Glutamatergic neuron (in vitro differentiated cells): ENCODE measurements around the gene PALLD. TPM values are rescaled to one million over a fixed set of nuclear protein-coding genes. Genes with fewer than 3 reads are reported as not detected.

Experiments used
- DNase-seq: peaks from one replicate; pipeline ENCODE4 v3.0.0; 2022
- H3K27ac Mint-ChIP-seq: one replicate; pipeline ENCODE4 v1.8.0; 2020; ENCODE audit warnings: mild to moderate bottlenecking, mixed read lengths, inconsistent platforms; ENCODE audit not compliant: unreplicated experiment
- H3K27me3 Mint-ChIP-seq: one replicate; pipeline ENCODE4 v1.8.0; 2020; ENCODE audit warnings: mild to moderate bottlenecking, moderate library complexity, mixed read lengths, inconsistent platforms; ENCODE audit not compliant: unreplicated experiment
- H3K36me3 Mint-ChIP-seq: one replicate; pipeline ENCODE4 v1.8.0; 2020; ENCODE audit warnings: mild to moderate bottlenecking, mixed read lengths, inconsistent platforms; ENCODE audit not compliant: unreplicated experiment
- H3K4me1 Mint-ChIP-seq: one replicate; pipeline ENCODE4 v1.8.0; 2020; ENCODE audit warnings: mild to moderate bottlenecking, low read depth, mixed read lengths, inconsistent platforms; ENCODE audit not compliant: unreplicated experiment
- H3K4me3 Mint-ChIP-seq: one replicate; pipeline ENCODE4 v1.8.0; 2020; ENCODE audit warnings: mild to moderate bottlenecking, mixed read lengths, inconsistent platforms; ENCODE audit not compliant: unreplicated experiment
- H3K9me3 Mint-ChIP-seq: one replicate; pipeline ENCODE4 v1.8.0; 2020; ENCODE audit warnings: mild to moderate bottlenecking, moderate library complexity, mixed read lengths, inconsistent platforms; ENCODE audit not compliant: unreplicated experiment
- CTCF ChIP-seq: fragments of 200-600 bp; sonication (generic); IDR thresholded peaks from one replicate; pipeline ENCODE4 v1.5.0; 2021; ENCODE audit not compliant: partially characterized antibody, unreplicated experiment
- total RNA-seq: library from RNA; stranded (reverse); fragmentation: NEBNext Ultra II Directional; extraction: Animal tissue kit (Norgen Biotek cat#: 25700); gene quantifications from one replicate; pipeline ENCODE4 v1.2.1, GENCODE V29; 2021; ENCODE audit not compliant: unreplicated experiment

The PALLD gene
- total RNA-seq, 1 donor from 2014 or later = 37.5 TPM

- H3K4me1 Mint-ChIP-seq = peaks cover 2% of the 10 kb centered on the region
- no peak overlapping the region for H3K27ac Mint-ChIP-seq
- peaks cover 3% of the 10 kb centered on the region for H3K36me3 Mint-ChIP-seq
- no peaks in the 10 kb centered on the region for H3K9me3 Mint-ChIP-seq
- DNase-seq = no peak
- no peaks in the 10 kb centered on the region for H3K27me3 Mint-ChIP-seq
- no peak overlapping the region for H3K4me3 Mint-ChIP-seq
- TF ChIP-seq CTCF = no peak
Observed at GRCh38 chr4:168857009-168857408, 360.2 kb downstream of the PALLD start.

- TF ChIP-seq CTCF = no peak
- H3K9me3 Mint-ChIP-seq = no peaks in the 10 kb centered on the region
- H3K27me3 Mint-ChIP-seq = no peaks in the 10 kb centered on the region
- H3K36me3 Mint-ChIP-seq = peaks cover 3% of the 10 kb centered on the region
- no peak overlapping the region for H3K27ac Mint-ChIP-seq
- no peak overlapping the region for H3K4me3 Mint-ChIP-seq
- DNase-seq = no peak
- H3K4me1 Mint-ChIP-seq = peaks cover 2% of the 10 kb centered on the region
Observed at GRCh38 chr4:168857546-168858314, 360.9 kb downstream of the PALLD start.

- H3K4me3 Mint-ChIP-seq = no peak overlapping the region
- peaks cover 3% of the 10 kb centered on the region for H3K36me3 Mint-ChIP-seq
- H3K27me3 Mint-ChIP-seq = no peaks in the 10 kb centered on the region
- H3K27ac Mint-ChIP-seq = no peak overlapping the region
- no peak for TF ChIP-seq CTCF
- peaks cover 2% of the 10 kb centered on the region for H3K4me1 Mint-ChIP-seq
- no peak for DNase-seq
- H3K9me3 Mint-ChIP-seq = no peaks in the 10 kb centered on the region
Observed at GRCh38 chr4:168859100-168859499, 362.2 kb downstream of the PALLD start.

GRCh38 chr4:168859888-168860694 lies 363.2 kb downstream of the PALLD start:
- no peaks in the 10 kb centered on the region for H3K27me3 Mint-ChIP-seq
- H3K9me3 Mint-ChIP-seq = no peaks in the 10 kb centered on the region
- peaks cover 2% of the 10 kb centered on the region for H3K4me1 Mint-ChIP-seq
- DNase-seq = no peak
- TF ChIP-seq CTCF = no peak
- no peak overlapping the region for H3K4me3 Mint-ChIP-seq
- peaks cover 3% of the 10 kb centered on the region for H3K36me3 Mint-ChIP-seq
- H3K27ac Mint-ChIP-seq = no peak overlapping the region

GRCh38 chr4:168860827-168861226 lies 364.0 kb downstream of the PALLD start:
- Mint-ChIP-seq H3K4me3 (no peak overlapping the region), H3K9me3 (no peaks in the 10 kb centered on the region), H3K27ac (no peak overlapping the region), H3K36me3 (no peaks in the 10 kb centered on the region), H3K4me1 (peaks cover 2% of the 10 kb centered on the region), H3K27me3 (no peaks in the 10 kb centered on the region)
- no peak for DNase-seq
- TF ChIP-seq CTCF = no peak
